Ishikawa (cell line): ENCODE results near the gene CFAP52.

Source experiments
- CEBPB ChIP-seq: IDR thresholded peaks from 2 replicates; pipeline ENCODE4 v1.6.1; 2012
- CREB1 ChIP-seq: IDR thresholded peaks from 2 replicates; pipeline ENCODE4 v1.6.1; 2012; ENCODE audit warnings: low read depth
- EP300 ChIP-seq: IDR thresholded peaks from 2 replicates; pipeline ENCODE4 v1.6.1; 2012; ENCODE audit warnings: borderline replicate concordance
- FOXM1 ChIP-seq: IDR thresholded peaks from 2 replicates; pipeline ENCODE4 v1.6.1; 2012; ENCODE audit warnings: low read depth, borderline replicate concordance
- MAX ChIP-seq: IDR thresholded peaks from 2 replicates; pipeline ENCODE4 v1.6.1; 2012
- NFIC ChIP-seq: IDR thresholded peaks from 2 replicates; pipeline ENCODE4 v1.6.1; 2012
- RAD21 ChIP-seq: IDR thresholded peaks from 2 replicates; pipeline ENCODE4 v1.6.1; 2012; ENCODE audit warnings: low read depth
- REST ChIP-seq: IDR thresholded peaks from 2 replicates; pipeline ENCODE4 v1.6.1; 2012; ENCODE audit warnings: low read depth, mild to moderate bottlenecking
- TAF1 ChIP-seq: IDR thresholded peaks from 2 replicates; pipeline ENCODE4 v1.6.1; 2012; ENCODE audit warnings: low read depth, mild to moderate bottlenecking
- TCF12 ChIP-seq: IDR thresholded peaks from 2 replicates; pipeline ENCODE4 v1.6.1; 2012; ENCODE audit warnings: low read depth
- TEAD4 ChIP-seq: IDR thresholded peaks from 2 replicates; pipeline ENCODE4 v1.6.1; 2012
- USF1 ChIP-seq: IDR thresholded peaks from 2 replicates; pipeline ENCODE4 v1.6.1; 2012
- YY1 ChIP-seq: IDR thresholded peaks from 2 replicates; pipeline ENCODE4 v1.6.1; 2012; ENCODE audit warnings: low read depth
- ZBTB7A ChIP-seq: IDR thresholded peaks from 2 replicates; pipeline ENCODE4 v1.6.1; 2012; ENCODE audit warnings: low read depth

- TF ChIP-seq MAX (no peak), RAD21 (no peak), FOXM1 (no peak), CEBPB (no peak), ZBTB7A (no peak), TAF1 (no peak), NFIC (no peak), YY1 (no peak), EP300 (no peak), TCF12 (no peak), USF1 (no peak), REST (no peak), CREB1 (no peak), TEAD4 (no peak)
Observed at GRCh38 chr17:9566067-9566466, 10.4 kb upstream of the CFAP52 start.
